Panc1 (cell line): Measurements from ENCODE around the gene POMT2. TPM values are rescaled to one million over a fixed set of nuclear protein-coding genes. Genes with fewer than 3 reads are reported as not detected.

Experiments used
- ATAC-seq: fragments of 200-7000 bp; cut with Tn5 transposase; 2 replicates; pipeline ENCODE4 v1.9.1; 2020; ENCODE audit warnings: mild to moderate bottlenecking, moderate library complexity
- BruUV-seq: library from RNA; stranded (reverse); fragments of 400-500 nt; replicated peaks from 2 replicates; lab custom pipeline; 2021; lab: Mats Ljungman, UMichigan
- CTCF ChIA-PET: fragments of 300-600 bp; sonication (Branson Sonifier 250); formaldehyde crosslinking; loops from one replicate; lab custom pipeline; 2022; ENCODE audit warnings: antibody characterized with exemption; lab: Charles Lee
- POLR2A ChIA-PET: fragments of 300-600 bp; sonication (Branson Sonifier 250); formaldehyde crosslinking; loops from one replicate; lab custom pipeline; 2022; ENCODE audit warnings: antibody characterized with exemption; lab: Charles Lee
- DNase-seq: peaks from one replicate; pipeline ENCODE4 v3.0.0-alpha.2; 2010; ENCODE audit warnings: low read depth, low spot score
- H3K27ac ChIP-seq: 2 replicates; pipeline ENCODE4 v1.5.1; 2011; ENCODE audit warnings: mild to moderate bottlenecking, low read length, inconsistent platforms
- H3K27me3 ChIP-seq: fragments of 200-500 bp; sonication (Bioruptor generic); 2 replicates; pipeline ENCODE4 v1.6.0; 2014; ENCODE audit warnings: low read length, inconsistent platforms; ENCODE audit not compliant: control insufficient read depth, insufficient read depth
- H3K36me3 ChIP-seq: fragments of 200-500 bp; sonication (Bioruptor generic); 2 replicates; pipeline ENCODE4 v1.5.1; 2014; ENCODE audit warnings: inconsistent platforms, mild to moderate bottlenecking, low read length, moderate library complexity; ENCODE audit not compliant: control insufficient read depth, insufficient read depth
- H3K4me1 ChIP-seq: 2 replicates; pipeline ENCODE4 v1.5.1; 2011; ENCODE audit warnings: inconsistent platforms, mild to moderate bottlenecking, low read length, moderate library complexity; ENCODE audit not compliant: control insufficient read depth, insufficient read depth
- H3K4me3 ChIP-seq, 2 experiments: 2 replicates each; pipeline ENCODE4 v1.5.1; 2011 to 2012; ENCODE audit warnings: low read depth in 2 of 2, low read length in 2 of 2, mild to moderate bottlenecking in 2 of 2, inconsistent platforms in 1 of 2, moderate library complexity in 1 of 2
- H3K9me3 ChIP-seq: fragments of 200-500 bp; sonication (Bioruptor generic); 2 replicates; pipeline ENCODE4 v1.5.1; 2014; ENCODE audit warnings: low read depth, mild to moderate bottlenecking, inconsistent platforms, low read length, moderate library complexity; ENCODE audit not compliant: control insufficient read depth, insufficient read depth
- POLR2AphosphoS5 ChIP-seq: IDR thresholded peaks from 2 replicates; pipeline ENCODE4 v1.6.1; 2012; ENCODE audit warnings: mild to moderate bottlenecking, low read depth, low read length, moderate library complexity
- SIN3A ChIP-seq: IDR thresholded peaks from 2 replicates; pipeline ENCODE4 v1.6.1; 2012; ENCODE audit warnings: low read depth, mild to moderate bottlenecking, low read length, moderate library complexity, borderline replicate concordance; ENCODE audit not compliant: insufficient read depth
- TCF7L2 ChIP-seq: IDR thresholded peaks from 2 replicates; pipeline ENCODE4 v1.6.1; 2011; ENCODE audit warnings: mild to moderate bottlenecking, low read depth, low read length, inconsistent platforms
- in situ Hi-C: cut with HindIII; loops from 2 replicates; pipeline ENCODE4 v1.10.0; 2016; ENCODE audit warnings: low sequenced_read_pairs, low pct_unique_long_range_greater_than_20kb
- intact Hi-C: fragments of 100-400 bp; cut with micrococcal nuclease; formaldehyde crosslinking; loops from one replicate; pipeline ENCODE4 v1.10.0; 2022; ENCODE audit not compliant: unreplicated experiment
- total RNA-seq: library from RNA; stranded (reverse); gene quantifications from one replicate; pipeline ENCODE4 v1.2.1, GENCODE V29; 2021; ENCODE audit not compliant: unreplicated experiment
- TF ChIP-seq, protein P1 (sequence below), 2 experiments: IDR thresholded peaks; 2 replicates each; pipeline ENCODE4 v1.6.1; 2011 to 2012; ENCODE audit warnings: low read depth in 2 of 2, control low read depth in 1 of 2, low read length in 1 of 2, mild to moderate bottlenecking in 1 of 2, moderate library complexity in 1 of 2; ENCODE audit not compliant: insufficient read depth in 1 of 2
- TF ChIP-seq, protein P2 (sequence below): fragments of 450-650 bp; IDR thresholded peaks from 2 replicates; pipeline ENCODE4 v1.5.1; 2017; ENCODE audit warnings: mild to moderate bottlenecking

The POMT2 gene
- total RNA-seq, 1 experiment from 2014 or later, result 43.5 TPM

DNA sequence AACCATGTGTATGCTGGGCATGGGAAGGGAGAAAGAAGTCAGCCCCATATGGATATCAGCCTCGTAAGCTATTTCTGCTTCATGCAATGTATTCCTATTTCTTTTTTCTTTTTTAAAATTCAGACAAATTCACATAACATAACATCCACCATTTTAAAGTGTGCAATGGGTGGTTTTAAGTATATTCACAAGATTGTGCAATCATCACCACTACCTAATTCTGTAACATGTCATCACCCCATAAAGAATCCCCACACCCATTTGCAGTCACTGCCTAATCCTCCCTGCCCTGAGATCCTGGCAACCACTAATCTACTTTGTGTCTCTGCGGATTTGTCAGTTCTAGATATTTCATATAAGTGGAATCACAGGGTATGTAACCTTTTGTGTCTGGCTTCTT, 9.5 kb downstream of the POMT2 start:
- no TSS peak for BruUV-seq
- Histone ChIP-seq H3K4me1 (peaks cover 34% of the 10 kb centered on the region), H3K27ac (no peak overlapping the region), H3K27me3 (no peaks in the 10 kb centered on the region), H3K36me3 (no peaks in the 10 kb centered on the region), H3K4me3 (no peak overlapping the region), H3K9me3 (no peaks in the 10 kb centered on the region)
- in situ Hi-C loops, result no loop called here
- ChIA-PET POLR2A (no interaction called here), CTCF (no interaction called here)
- TF ChIP-seq POLR2AphosphoS5, result no peak
- DNase-seq, result no peak
- ATAC-seq, result no peak
- intact Hi-C loops, result no loop called here

DNA sequence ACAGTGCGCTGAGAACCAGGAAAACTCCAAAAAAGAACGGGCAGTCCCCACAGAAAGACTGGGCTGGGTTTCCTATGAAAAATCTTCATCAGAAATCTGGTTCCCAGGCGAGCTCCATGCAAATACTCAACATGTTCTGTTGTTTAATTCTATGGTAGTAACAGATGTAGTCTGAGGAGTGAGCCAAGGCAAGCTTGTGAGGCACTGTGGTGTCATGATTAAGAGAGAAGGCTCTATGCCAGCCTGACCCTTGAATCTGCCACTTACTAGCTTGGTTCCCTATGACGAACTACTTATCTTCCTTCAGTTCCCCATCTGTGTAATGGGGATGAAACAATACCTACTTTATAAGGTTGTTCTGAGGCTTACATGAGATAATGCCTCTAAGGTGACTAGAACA, 10.7 kb downstream of the POMT2 start:
- CTCF ChIA-PET, result no interaction called here
- no peak for ATAC-seq
- in situ Hi-C loops, result no loop called here

DNA sequence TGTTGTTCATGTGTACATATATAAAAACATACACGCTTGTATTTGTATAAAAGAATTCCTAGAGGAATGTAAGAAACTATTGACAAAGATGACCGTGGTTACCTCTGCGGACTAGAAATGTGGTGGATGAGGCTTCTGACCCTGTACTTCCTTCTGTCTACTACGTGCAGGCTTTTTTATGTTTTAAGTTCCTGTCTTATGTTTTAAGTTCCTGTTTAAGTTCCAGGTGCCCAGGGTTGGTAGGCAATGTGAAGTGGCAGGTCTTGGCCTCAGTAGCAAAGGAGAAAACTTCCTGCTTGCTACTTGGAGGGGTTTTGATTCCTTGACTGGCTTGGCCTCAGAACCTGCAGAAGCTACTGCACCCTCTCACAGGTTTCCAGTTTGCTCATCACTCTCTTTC, 11.6 kb downstream of the POMT2 start:
- in situ Hi-C loops, result no loop called here
- no peaks in the 10 kb centered on the region for H3K9me3 ChIP-seq
- intact Hi-C loops, result no loop called here
- no peak for ATAC-seq
- H3K27me3 ChIP-seq, result no peaks in the 10 kb centered on the region
- ChIA-PET CTCF (no interaction called here), POLR2A (no interaction called here)
- DNase-seq, result no peak
- TF ChIP-seq, protein P1, sequence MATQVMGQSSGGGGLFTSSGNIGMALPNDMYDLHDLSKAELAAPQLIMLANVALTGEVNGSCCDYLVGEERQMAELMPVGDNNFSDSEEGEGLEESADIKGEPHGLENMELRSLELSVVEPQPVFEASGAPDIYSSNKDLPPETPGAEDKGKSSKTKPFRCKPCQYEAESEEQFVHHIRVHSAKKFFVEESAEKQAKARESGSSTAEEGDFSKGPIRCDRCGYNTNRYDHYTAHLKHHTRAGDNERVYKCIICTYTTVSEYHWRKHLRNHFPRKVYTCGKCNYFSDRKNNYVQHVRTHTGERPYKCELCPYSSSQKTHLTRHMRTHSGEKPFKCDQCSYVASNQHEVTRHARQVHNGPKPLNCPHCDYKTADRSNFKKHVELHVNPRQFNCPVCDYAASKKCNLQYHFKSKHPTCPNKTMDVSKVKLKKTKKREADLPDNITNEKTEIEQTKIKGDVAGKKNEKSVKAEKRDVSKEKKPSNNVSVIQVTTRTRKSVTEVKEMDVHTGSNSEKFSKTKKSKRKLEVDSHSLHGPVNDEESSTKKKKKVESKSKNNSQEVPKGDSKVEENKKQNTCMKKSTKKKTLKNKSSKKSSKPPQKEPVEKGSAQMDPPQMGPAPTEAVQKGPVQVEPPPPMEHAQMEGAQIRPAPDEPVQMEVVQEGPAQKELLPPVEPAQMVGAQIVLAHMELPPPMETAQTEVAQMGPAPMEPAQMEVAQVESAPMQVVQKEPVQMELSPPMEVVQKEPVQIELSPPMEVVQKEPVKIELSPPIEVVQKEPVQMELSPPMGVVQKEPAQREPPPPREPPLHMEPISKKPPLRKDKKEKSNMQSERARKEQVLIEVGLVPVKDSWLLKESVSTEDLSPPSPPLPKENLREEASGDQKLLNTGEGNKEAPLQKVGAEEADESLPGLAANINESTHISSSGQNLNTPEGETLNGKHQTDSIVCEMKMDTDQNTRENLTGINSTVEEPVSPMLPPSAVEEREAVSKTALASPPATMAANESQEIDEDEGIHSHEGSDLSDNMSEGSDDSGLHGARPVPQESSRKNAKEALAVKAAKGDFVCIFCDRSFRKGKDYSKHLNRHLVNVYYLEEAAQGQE (IDR thresholded peaks at IDR 0.05; ENCODE audit: insufficient read depth in 1 of 2, low read depth in 2 of 2, low read length in 1 of 2), result no peak
- no peak for TF ChIP-seq SIN3A
- TF ChIP-seq, protein P2, sequence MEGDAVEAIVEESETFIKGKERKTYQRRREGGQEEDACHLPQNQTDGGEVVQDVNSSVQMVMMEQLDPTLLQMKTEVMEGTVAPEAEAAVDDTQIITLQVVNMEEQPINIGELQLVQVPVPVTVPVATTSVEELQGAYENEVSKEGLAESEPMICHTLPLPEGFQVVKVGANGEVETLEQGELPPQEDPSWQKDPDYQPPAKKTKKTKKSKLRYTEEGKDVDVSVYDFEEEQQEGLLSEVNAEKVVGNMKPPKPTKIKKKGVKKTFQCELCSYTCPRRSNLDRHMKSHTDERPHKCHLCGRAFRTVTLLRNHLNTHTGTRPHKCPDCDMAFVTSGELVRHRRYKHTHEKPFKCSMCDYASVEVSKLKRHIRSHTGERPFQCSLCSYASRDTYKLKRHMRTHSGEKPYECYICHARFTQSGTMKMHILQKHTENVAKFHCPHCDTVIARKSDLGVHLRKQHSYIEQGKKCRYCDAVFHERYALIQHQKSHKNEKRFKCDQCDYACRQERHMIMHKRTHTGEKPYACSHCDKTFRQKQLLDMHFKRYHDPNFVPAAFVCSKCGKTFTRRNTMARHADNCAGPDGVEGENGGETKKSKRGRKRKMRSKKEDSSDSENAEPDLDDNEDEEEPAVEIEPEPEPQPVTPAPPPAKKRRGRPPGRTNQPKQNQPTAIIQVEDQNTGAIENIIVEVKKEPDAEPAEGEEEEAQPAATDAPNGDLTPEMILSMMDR, result no peak
- TF ChIP-seq TCF7L2, result no peak
- TF ChIP-seq POLR2AphosphoS5, result no peak
- peaks cover 22% of the 10 kb centered on the region for H3K4me1 ChIP-seq
- no peaks in the 10 kb centered on the region for H3K36me3 ChIP-seq
- BruUV-seq, result no TSS peak
- no peak overlapping the region for H3K27ac ChIP-seq
- H3K4me3 ChIP-seq, result no peak overlapping the region

More for the DNA sequence above, 10.7 kb downstream of the POMT2 start:
- POLR2A ChIA-PET, result no interaction called here
- intact Hi-C loops, result no loop called here
- H3K27me3 ChIP-seq, result no peaks in the 10 kb centered on the region
- no peak overlapping the region for H3K27ac ChIP-seq
- no peaks in the 10 kb centered on the region for H3K9me3 ChIP-seq
- no peak for DNase-seq
- TF ChIP-seq, protein P2, result no peak
- TF ChIP-seq TCF7L2, result no peak
- TF ChIP-seq POLR2AphosphoS5, result no peak
- TF ChIP-seq, protein P1 (IDR thresholded peaks at IDR 0.05; ENCODE audit: insufficient read depth in 1 of 2, low read depth in 2 of 2, low read length in 1 of 2), result no peak
- no peak for TF ChIP-seq SIN3A
- H3K36me3 ChIP-seq, result no peaks in the 10 kb centered on the region
- BruUV-seq, result no TSS peak
- H3K4me3 ChIP-seq, result no peak overlapping the region
- peaks cover 29% of the 10 kb centered on the region for H3K4me1 ChIP-seq
